WTC11 (cell line): ENCODE measurements around the gene LCN10. TPM values are rescaled to one million over a fixed set of nuclear protein-coding genes. Genes with fewer than 3 reads are reported as not detected.

Experiments
- ATAC-seq: fragments of 200-7000 bp; cut with Tn5 transposase; 2 replicates; pipeline ENCODE4 v1.10.0; 2021; ENCODE audit warnings: mild to moderate bottlenecking, moderate library complexity
- CTCF ChIA-PET: fragments of 300-600 bp; sonication (Branson Sonifier 250); formaldehyde crosslinking; loops from one replicate; lab custom pipeline; 2021; ENCODE audit warnings: antibody characterized with exemption; lab: Charles Lee
- POLR2A ChIA-PET: fragments of 350-600 bp; sonication (Branson Sonifier 250); formaldehyde crosslinking; loops from one replicate; lab custom pipeline; 2021; ENCODE audit warnings: antibody characterized with exemption; lab: Charles Lee
- DNase-seq: peaks from one replicate; pipeline ENCODE4 v3.0.0; 2021; ENCODE audit warnings: low spot score
- H3K27ac Mint-ChIP-seq: 2 replicates; pipeline ENCODE4 v1.8.0; 2021; ENCODE audit warnings: mixed read lengths
- H3K27me3 Mint-ChIP-seq: 2 replicates; pipeline ENCODE4 v1.8.0; 2021; ENCODE audit warnings: low read depth, mild to moderate bottlenecking, moderate library complexity, mixed read lengths
- H3K36me3 Mint-ChIP-seq: 2 replicates; pipeline ENCODE4 v1.8.0; 2021; ENCODE audit warnings: mixed read lengths
- H3K4me1 Mint-ChIP-seq: 2 replicates; pipeline ENCODE4 v1.8.0; 2022; ENCODE audit warnings: mixed read lengths
- H3K4me3 Mint-ChIP-seq: 2 replicates; pipeline ENCODE4 v1.8.0; 2021; ENCODE audit warnings: mild to moderate bottlenecking, moderate library complexity, mixed read lengths
- H3K9me3 Mint-ChIP-seq: 2 replicates; pipeline ENCODE4 v1.8.0; 2021; ENCODE audit warnings: mixed read lengths
- CREM ChIP-seq: sonication (generic); formaldehyde crosslinking; IDR thresholded peaks from 2 replicates; pipeline ENCODE4 v1.8.1; 2022; ENCODE audit warnings: mild to moderate bottlenecking, missing genetic modification reagents, moderate library complexity
- ESRRA ChIP-seq: sonication (generic); formaldehyde crosslinking; IDR thresholded peaks from 2 replicates; pipeline ENCODE4 v1.8.1; 2022; ENCODE audit warnings: mild to moderate bottlenecking, missing genetic modification reagents, borderline replicate concordance
- OVOL2 ChIP-seq: fragments of 250-450 bp; sonication (Bioruptor Pico); IDR thresholded peaks from 2 replicates; pipeline ENCODE4 v1.9.0; 2021; ENCODE audit warnings: mild to moderate bottlenecking, borderline replicate concordance
- SMAD3 ChIP-seq: sonication (generic); formaldehyde crosslinking; IDR thresholded peaks from 2 replicates; pipeline ENCODE4 v1.8.0; 2022; ENCODE audit warnings: missing genetic modification reagents, mild to moderate bottlenecking, borderline replicate concordance
- SMAD4 ChIP-seq: sonication (generic); formaldehyde crosslinking; IDR thresholded peaks from 2 replicates; pipeline ENCODE4 v1.8.0; 2022; ENCODE audit warnings: mild to moderate bottlenecking, missing genetic modification reagents
- TCF7 ChIP-seq: sonication (generic); formaldehyde crosslinking; IDR thresholded peaks from 2 replicates; pipeline ENCODE4 v1.8.0; 2022; ENCODE audit warnings: mild to moderate bottlenecking, low read depth, missing genetic modification reagents, moderate library complexity
- ZNF396 ChIP-seq: fragments of 250-450 bp; sonication (Bioruptor Pico); IDR thresholded peaks from 2 replicates; pipeline ENCODE4 v1.8.0; 2021; ENCODE audit warnings: mild to moderate bottlenecking, moderate library complexity, borderline replicate concordance
- ZNF416 ChIP-seq: fragments of 250-450 bp; sonication (Bioruptor Pico); IDR thresholded peaks from 2 replicates; pipeline ENCODE4 v1.9.0; 2021; ENCODE audit warnings: mild to moderate bottlenecking, inconsistent platforms
- total RNA-seq: library from RNA; stranded (reverse); gene quantifications from 3 replicates; pipeline ENCODE4 v1.2.3, GENCODE V29; 2021
- TF ChIP-seq, protein P1 (sequence below): sonication (generic); formaldehyde crosslinking; IDR thresholded peaks from 2 replicates; pipeline ENCODE4 v1.8.1; 2023; ENCODE audit warnings: mild to moderate bottlenecking, moderate library complexity, missing genetic modification reagents
- TF ChIP-seq, protein P2 (sequence below): sonication (generic); formaldehyde crosslinking; IDR thresholded peaks from 2 replicates; pipeline ENCODE4 v1.8.0; 2022; ENCODE audit warnings: mild to moderate bottlenecking, missing genetic modification reagents
- TF ChIP-seq, protein P3 (sequence below): sonication (generic); formaldehyde crosslinking; IDR thresholded peaks from 2 replicates; pipeline ENCODE4 v1.8.0; 2023; ENCODE audit warnings: missing genetic modification reagents, mild to moderate bottlenecking, borderline replicate concordance
- TF ChIP-seq, protein P4 (sequence below): sonication (generic); formaldehyde crosslinking; IDR thresholded peaks from 2 replicates; pipeline ENCODE4 v1.8.1; 2023; ENCODE audit warnings: mild to moderate bottlenecking, missing genetic modification reagents
- TF ChIP-seq, protein P5 (sequence below): sonication (generic); formaldehyde crosslinking; IDR thresholded peaks from 2 replicates; pipeline ENCODE4 v1.8.1; 2022; ENCODE audit warnings: missing genetic modification reagents, borderline replicate concordance
- TF ChIP-seq, protein P6 (sequence below): sonication (generic); formaldehyde crosslinking; IDR thresholded peaks from 2 replicates; pipeline ENCODE4 v1.8.1; 2022; ENCODE audit warnings: mild to moderate bottlenecking, missing genetic modification reagents, moderate library complexity, borderline replicate concordance
- TF ChIP-seq, protein P7 (sequence below): sonication (generic); formaldehyde crosslinking; IDR thresholded peaks from 2 replicates; pipeline ENCODE4 v1.8.1; 2022; ENCODE audit warnings: mild to moderate bottlenecking, moderate library complexity, missing genetic modification reagents

The LCN10 gene
- total RNA-seq, 1 experiment from 2014 or later = 2.4 TPM

DNA sequence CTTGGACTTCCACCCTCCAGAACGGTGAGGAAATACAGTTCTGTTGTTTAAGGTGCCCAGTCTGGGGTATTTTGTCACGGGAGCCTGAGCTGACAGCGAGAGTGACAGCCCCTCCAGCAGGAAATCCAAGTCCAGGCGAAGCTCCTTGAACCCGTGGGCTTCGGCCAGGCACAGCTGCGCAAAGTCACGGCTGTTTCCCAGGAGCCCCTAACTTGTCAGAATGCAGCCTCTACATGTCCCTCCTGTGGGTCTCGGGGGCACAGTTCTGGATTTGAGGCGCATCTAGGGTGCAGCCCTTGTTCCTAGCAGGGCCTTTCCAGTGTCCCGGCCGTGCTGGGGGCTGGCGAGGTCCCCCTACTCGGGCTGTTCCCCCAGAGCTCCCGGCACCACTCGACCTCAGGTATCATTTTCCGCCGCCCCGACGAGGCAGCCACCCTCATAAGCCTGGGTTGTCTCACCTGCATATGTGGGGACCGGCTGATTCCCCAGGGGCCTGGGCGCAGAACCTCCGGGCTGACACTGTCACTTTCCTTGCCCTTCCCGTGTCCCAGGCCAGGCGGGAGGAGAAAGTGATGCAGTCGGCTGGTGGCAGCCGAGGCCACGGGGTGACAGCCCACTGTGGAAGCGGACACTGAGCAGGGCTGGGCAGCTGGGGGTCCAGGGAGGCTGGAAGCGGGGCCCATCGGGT is 10.8 kb upstream of the LCN10 start:
- no peak for TF ChIP-seq SMAD3 (CRISPR knock-in tag)
- no peak for TF ChIP-seq CREM (CRISPR knock-in tag)
- TF ChIP-seq, protein P1, sequence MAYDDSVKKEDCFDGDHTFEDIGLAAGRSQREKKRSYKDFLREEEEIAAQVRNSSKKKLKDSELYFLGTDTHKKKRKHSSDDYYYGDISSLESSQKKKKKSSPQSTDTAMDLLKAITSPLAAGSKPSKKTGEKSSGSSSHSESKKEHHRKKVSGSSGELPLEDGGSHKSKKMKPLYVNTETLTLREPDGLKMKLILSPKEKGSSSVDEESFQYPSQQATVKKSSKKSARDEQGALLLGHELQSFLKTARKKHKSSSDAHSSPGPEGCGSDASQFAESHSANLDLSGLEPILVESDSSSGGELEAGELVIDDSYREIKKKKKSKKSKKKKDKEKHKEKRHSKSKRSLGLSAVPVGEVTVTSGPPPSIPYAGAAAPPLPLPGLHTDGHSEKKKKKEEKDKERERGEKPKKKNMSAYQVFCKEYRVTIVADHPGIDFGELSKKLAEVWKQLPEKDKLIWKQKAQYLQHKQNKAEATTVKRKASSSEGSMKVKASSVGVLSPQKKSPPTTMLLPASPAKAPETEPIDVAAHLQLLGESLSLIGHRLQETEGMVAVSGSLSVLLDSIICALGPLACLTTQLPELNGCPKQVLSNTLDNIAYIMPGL (CRISPR knock-in tag) = no peak
- TF ChIP-seq ZNF396 (CRISPR knock-in tag) = no peak
- TF ChIP-seq, protein P2, sequence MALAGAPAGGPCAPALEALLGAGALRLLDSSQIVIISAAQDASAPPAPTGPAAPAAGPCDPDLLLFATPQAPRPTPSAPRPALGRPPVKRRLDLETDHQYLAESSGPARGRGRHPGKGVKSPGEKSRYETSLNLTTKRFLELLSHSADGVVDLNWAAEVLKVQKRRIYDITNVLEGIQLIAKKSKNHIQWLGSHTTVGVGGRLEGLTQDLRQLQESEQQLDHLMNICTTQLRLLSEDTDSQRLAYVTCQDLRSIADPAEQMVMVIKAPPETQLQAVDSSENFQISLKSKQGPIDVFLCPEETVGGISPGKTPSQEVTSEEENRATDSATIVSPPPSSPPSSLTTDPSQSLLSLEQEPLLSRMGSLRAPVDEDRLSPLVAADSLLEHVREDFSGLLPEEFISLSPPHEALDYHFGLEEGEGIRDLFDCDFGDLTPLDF (CRISPR knock-in tag) = no peak
- TF ChIP-seq TCF7 (CRISPR knock-in tag) = no peak
- Mint-ChIP-seq H3K27me3 (peaks cover 3% of the 10 kb centered on the region; the same call in 1 of the 2 replicates), H3K9me3 (peaks cover 33% of the 10 kb centered on the region), H3K4me3 (no peak overlapping the region), H3K36me3 (peaks cover 11% of the 10 kb centered on the region), H3K4me1 (no peaks in the 10 kb centered on the region), H3K27ac (no peak overlapping the region)
- DNase-seq (no peak), ATAC-seq (no peak)
- CTCF ChIA-PET = interaction anchor here (1.0 to 1.7 kb wide), 2 partner anchors 9 to 10 kb away, joined by 3 to 11 read pairs; no protein-coding TSS in a partner anchor
- POLR2A ChIA-PET = no interaction called here

DNA sequence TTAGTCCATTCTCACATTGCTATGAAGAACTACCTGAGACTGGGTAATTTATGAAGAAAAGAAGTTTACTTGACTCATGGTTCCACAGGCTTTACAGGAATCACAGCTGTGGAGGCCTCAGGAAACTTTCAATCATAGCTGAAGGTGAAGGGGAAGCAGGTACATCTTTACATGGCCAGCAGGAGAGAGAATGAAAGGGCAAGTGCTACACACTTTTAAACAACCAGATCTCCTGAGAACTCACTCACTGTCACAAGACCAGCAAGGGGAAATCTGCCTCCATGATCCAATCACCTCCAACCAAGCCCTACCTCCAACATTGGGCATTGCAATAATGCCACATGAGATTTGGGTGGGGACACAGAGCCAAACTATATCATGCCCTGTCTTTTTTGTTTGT is 9.1 kb upstream of the LCN10 start:
- H3K9me3 Mint-ChIP-seq = peaks cover 33% of the 10 kb centered on the region
- TF ChIP-seq ZNF416 (CRISPR knock-in tag) (no peak), SMAD4 (no peak), ESRRA (CRISPR knock-in tag) (no peak), OVOL2 (CRISPR knock-in tag) (no peak)
- TF ChIP-seq, protein P3, sequence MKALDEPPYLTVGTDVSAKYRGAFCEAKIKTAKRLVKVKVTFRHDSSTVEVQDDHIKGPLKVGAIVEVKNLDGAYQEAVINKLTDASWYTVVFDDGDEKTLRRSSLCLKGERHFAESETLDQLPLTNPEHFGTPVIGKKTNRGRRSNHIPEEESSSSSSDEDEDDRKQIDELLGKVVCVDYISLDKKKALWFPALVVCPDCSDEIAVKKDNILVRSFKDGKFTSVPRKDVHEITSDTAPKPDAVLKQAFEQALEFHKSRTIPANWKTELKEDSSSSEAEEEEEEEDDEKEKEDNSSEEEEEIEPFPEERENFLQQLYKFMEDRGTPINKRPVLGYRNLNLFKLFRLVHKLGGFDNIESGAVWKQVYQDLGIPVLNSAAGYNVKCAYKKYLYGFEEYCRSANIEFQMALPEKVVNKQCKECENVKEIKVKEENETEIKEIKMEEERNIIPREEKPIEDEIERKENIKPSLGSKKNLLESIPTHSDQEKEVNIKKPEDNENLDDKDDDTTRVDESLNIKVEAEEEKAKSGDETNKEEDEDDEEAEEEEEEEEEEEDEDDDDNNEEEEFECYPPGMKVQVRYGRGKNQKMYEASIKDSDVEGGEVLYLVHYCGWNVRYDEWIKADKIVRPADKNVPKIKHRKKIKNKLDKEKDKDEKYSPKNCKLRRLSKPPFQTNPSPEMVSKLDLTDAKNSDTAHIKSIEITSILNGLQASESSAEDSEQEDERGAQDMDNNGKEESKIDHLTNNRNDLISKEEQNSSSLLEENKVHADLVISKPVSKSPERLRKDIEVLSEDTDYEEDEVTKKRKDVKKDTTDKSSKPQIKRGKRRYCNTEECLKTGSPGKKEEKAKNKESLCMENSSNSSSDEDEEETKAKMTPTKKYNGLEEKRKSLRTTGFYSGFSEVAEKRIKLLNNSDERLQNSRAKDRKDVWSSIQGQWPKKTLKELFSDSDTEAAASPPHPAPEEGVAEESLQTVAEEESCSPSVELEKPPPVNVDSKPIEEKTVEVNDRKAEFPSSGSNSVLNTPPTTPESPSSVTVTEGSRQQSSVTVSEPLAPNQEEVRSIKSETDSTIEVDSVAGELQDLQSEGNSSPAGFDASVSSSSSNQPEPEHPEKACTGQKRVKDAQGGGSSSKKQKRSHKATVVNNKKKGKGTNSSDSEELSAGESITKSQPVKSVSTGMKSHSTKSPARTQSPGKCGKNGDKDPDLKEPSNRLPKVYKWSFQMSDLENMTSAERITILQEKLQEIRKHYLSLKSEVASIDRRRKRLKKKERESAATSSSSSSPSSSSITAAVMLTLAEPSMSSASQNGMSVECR (CRISPR knock-in tag) = no peak
- TF ChIP-seq, protein P4, sequence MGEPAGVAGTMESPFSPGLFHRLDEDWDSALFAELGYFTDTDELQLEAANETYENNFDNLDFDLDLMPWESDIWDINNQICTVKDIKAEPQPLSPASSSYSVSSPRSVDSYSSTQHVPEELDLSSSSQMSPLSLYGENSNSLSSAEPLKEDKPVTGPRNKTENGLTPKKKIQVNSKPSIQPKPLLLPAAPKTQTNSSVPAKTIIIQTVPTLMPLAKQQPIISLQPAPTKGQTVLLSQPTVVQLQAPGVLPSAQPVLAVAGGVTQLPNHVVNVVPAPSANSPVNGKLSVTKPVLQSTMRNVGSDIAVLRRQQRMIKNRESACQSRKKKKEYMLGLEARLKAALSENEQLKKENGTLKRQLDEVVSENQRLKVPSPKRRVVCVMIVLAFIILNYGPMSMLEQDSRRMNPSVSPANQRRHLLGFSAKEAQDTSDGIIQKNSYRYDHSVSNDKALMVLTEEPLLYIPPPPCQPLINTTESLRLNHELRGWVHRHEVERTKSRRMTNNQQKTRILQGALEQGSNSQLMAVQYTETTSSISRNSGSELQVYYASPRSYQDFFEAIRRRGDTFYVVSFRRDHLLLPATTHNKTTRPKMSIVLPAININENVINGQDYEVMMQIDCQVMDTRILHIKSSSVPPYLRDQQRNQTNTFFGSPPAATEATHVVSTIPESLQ = no peak
- TF ChIP-seq, protein P5, sequence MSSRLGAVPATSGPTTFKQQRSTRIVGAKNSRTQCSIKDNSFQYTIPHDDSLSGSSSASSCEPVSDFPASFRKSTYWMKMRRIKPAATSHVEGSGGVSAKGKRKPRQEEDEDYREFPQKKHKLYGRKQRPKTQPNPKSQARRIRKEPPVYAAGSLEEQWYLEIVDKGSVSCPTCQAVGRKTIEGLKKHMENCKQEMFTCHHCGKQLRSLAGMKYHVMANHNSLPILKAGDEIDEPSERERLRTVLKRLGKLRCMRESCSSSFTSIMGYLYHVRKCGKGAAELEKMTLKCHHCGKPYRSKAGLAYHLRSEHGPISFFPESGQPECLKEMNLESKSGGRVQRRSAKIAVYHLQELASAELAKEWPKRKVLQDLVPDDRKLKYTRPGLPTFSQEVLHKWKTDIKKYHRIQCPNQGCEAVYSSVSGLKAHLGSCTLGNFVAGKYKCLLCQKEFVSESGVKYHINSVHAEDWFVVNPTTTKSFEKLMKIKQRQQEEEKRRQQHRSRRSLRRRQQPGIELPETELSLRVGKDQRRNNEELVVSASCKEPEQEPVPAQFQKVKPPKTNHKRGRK (CRISPR knock-in tag) = no peak
- TF ChIP-seq, protein P6, sequence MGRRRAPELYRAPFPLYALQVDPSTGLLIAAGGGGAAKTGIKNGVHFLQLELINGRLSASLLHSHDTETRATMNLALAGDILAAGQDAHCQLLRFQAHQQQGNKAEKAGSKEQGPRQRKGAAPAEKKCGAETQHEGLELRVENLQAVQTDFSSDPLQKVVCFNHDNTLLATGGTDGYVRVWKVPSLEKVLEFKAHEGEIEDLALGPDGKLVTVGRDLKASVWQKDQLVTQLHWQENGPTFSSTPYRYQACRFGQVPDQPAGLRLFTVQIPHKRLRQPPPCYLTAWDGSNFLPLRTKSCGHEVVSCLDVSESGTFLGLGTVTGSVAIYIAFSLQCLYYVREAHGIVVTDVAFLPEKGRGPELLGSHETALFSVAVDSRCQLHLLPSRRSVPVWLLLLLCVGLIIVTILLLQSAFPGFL = no peak
- TF ChIP-seq, protein P7, sequence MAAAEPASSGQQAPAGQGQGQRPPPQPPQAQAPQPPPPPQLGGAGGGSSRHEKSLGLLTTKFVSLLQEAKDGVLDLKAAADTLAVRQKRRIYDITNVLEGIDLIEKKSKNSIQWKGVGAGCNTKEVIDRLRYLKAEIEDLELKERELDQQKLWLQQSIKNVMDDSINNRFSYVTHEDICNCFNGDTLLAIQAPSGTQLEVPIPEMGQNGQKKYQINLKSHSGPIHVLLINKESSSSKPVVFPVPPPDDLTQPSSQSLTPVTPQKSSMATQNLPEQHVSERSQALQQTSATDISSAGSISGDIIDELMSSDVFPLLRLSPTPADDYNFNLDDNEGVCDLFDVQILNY = no peak
- H3K27me3 Mint-ChIP-seq = peaks cover 3% of the 10 kb centered on the region; the same call in 1 of the 2 replicates
- no peak overlapping the region for H3K27ac Mint-ChIP-seq
- ATAC-seq (no peak), DNase-seq (no peak)
- POLR2A ChIA-PET = no interaction called here
- H3K4me1 Mint-ChIP-seq = no peaks in the 10 kb centered on the region
- CTCF ChIA-PET = no interaction called here
- H3K36me3 Mint-ChIP-seq = peaks cover 11% of the 10 kb centered on the region
- H3K4me3 Mint-ChIP-seq = no peak overlapping the region
